Activated naive CD4-positive, alpha-beta T cell treated with anti-CD3 and anti-CD28 coated beads, Interleukin-2, amount 50 U/mL, for 24 hours (primary cell): ENCODE measurements around the gene PTGIS.

ENCODE experiments used
- H3K27ac Mint-ChIP-seq: one replicate; pipeline ENCODE4 v1.8.0; 2021; ENCODE audit warnings: mild to moderate bottlenecking, mixed read lengths
- H3K27me3 Mint-ChIP-seq: one replicate; pipeline ENCODE4 v1.8.0; 2021; ENCODE audit warnings: mixed read lengths
- H3K36me3 Mint-ChIP-seq: one replicate; pipeline ENCODE4 v1.8.0; 2021; ENCODE audit warnings: mixed read lengths
- H3K4me1 Mint-ChIP-seq: one replicate; pipeline ENCODE4 v1.8.0; 2021; ENCODE audit warnings: mixed read lengths
- H3K4me3 Mint-ChIP-seq: one replicate; pipeline ENCODE4 v1.8.0; 2021; ENCODE audit warnings: mild to moderate bottlenecking, mixed read lengths
- H3K9me3 Mint-ChIP-seq: one replicate; pipeline ENCODE4 v1.8.0; 2021; ENCODE audit warnings: mixed read lengths

The PTGIS gene

GRCh38 chr20:49559411-49560081 lies 8.4 kb downstream of the PTGIS start:
- H3K4me3 Mint-ChIP-seq = no peak overlapping the region
- H3K36me3 Mint-ChIP-seq = no peaks in the 10 kb centered on the region
- H3K27me3 Mint-ChIP-seq = peaks cover 27% of the 10 kb centered on the region
- no peak overlapping the region for H3K27ac Mint-ChIP-seq
- no peaks in the 10 kb centered on the region for H3K4me1 Mint-ChIP-seq
- no peaks in the 10 kb centered on the region for H3K9me3 Mint-ChIP-seq

DNA sequence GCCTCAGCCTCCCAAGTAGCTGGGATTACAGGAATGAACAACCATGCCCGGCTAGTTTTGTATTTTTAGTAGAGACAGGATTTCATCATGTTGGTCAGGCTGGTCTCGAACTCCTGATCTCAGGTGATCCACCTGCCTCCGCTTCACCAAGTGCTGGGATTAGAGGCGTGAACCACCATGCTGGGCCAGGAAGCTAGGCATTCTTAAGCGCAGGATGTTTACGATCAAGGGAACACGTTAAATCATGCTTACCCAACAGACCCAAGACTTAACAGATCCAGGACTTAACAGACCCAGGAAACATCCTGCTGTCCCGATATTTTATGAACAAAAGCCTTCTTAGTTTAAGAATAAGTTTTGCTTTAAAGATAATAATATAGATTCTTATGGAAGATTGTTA lies 9.1 kb downstream of the PTGIS start:
- no peaks in the 10 kb centered on the region for H3K9me3 Mint-ChIP-seq
- H3K36me3 Mint-ChIP-seq = no peaks in the 10 kb centered on the region
- H3K27ac Mint-ChIP-seq = no peak overlapping the region
- no peaks in the 10 kb centered on the region for H3K4me1 Mint-ChIP-seq
- H3K27me3 Mint-ChIP-seq = peaks cover 27% of the 10 kb centered on the region
- no peak overlapping the region for H3K4me3 Mint-ChIP-seq

- no peak overlapping the region for H3K4me3 Mint-ChIP-seq
- no peak overlapping the region for H3K27ac Mint-ChIP-seq
- H3K36me3 Mint-ChIP-seq = no peaks in the 10 kb centered on the region
- no peaks in the 10 kb centered on the region for H3K9me3 Mint-ChIP-seq
- H3K4me1 Mint-ChIP-seq = no peaks in the 10 kb centered on the region
- H3K27me3 Mint-ChIP-seq = peaks cover 24% of the 10 kb centered on the region
These were observed 10.5 kb downstream of the PTGIS start for GRCh38 chr20:49557449-49557848.

- H3K36me3 Mint-ChIP-seq = no peaks in the 10 kb centered on the region
- H3K4me1 Mint-ChIP-seq = no peaks in the 10 kb centered on the region
- H3K9me3 Mint-ChIP-seq = no peaks in the 10 kb centered on the region
- H3K27me3 Mint-ChIP-seq = peaks cover 25% of the 10 kb centered on the region
- H3K27ac Mint-ChIP-seq = no peak overlapping the region
- H3K4me3 Mint-ChIP-seq = no peak overlapping the region
These were observed 11.3 kb downstream of the PTGIS start for GRCh38 chr20:49556621-49557020.

DNA sequence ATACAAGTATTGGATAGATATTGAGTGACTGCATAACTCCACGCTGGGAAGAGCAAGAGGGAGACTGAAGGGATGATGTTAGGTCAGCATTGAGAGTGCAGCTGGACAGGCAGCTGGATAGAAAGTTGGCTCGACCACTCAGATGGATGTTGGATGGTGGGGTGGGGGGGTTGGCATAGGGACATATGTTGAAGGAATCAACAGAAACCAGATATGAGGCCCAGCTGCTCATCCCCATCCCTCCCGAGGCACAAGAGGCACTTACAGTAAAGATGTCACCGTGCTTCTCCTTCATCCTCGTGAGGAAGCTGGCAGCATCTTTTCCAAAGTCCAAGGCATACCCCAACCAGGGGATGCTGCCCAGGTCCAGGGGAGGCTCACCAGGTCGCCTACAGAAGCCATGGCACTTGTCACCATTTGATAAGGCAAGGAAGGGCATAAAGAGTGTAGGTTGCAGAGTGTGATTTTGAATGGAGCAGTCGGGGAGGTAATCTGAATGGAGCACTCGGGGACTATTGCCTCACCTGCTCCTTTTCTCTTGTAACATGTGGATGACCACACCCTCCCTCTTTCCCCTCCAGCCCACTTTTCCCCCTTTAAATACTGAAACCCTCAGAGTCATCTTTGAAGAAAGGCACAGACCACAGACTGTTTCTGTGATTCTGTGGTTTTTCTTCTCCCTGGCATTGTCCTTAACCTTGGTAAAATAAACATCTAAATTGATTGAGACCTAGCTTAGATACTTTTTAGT lies 18.0 kb downstream of the PTGIS start:
- Mint-ChIP-seq H3K36me3 (peaks cover 3% of the 10 kb centered on the region), H3K4me3 (no peak overlapping the region), H3K9me3 (no peaks in the 10 kb centered on the region), H3K27me3 (peaks cover 2% of the 10 kb centered on the region), H3K4me1 (no peaks in the 10 kb centered on the region), H3K27ac (no peak overlapping the region)

DNA sequence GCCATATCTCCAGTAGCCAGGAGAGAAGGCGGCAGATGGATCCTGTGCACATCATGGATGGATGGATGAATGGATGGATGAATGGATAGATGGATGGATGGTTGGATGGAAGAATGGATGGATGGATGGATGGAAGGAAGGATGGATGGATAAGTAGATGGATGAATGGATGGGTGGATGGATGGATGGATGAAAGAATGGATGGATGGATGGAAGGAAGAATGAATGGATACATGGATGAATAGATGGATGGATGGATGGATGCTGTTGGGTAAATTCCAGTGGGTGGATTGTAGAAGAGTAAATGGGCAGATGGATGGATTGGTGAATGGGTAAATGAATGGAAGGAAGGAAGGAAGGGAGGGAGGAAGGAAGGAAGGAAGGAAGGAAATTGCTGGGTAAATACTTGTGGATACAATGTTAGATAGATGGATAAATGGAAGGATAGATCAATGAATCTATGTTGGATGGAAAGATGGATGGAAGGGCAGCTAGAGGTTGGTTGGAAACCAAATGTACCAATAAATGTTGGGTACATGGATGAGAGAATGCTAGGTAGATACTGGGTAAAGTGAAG lies 19.5 kb downstream of the PTGIS start:
- no peaks in the 10 kb centered on the region for H3K4me1 Mint-ChIP-seq
- peaks cover 2% of the 10 kb centered on the region for H3K27me3 Mint-ChIP-seq
- peaks cover 3% of the 10 kb centered on the region for H3K36me3 Mint-ChIP-seq
- H3K9me3 Mint-ChIP-seq = no peaks in the 10 kb centered on the region
- no peak overlapping the region for H3K27ac Mint-ChIP-seq
- no peak overlapping the region for H3K4me3 Mint-ChIP-seq

- no peak overlapping the region for H3K27ac Mint-ChIP-seq
- peaks cover 3% of the 10 kb centered on the region for H3K36me3 Mint-ChIP-seq
- H3K4me3 Mint-ChIP-seq = no peak overlapping the region
These were observed 22.4 kb downstream of the PTGIS start for GRCh38 chr20:49545572-49545971.

DNA sequence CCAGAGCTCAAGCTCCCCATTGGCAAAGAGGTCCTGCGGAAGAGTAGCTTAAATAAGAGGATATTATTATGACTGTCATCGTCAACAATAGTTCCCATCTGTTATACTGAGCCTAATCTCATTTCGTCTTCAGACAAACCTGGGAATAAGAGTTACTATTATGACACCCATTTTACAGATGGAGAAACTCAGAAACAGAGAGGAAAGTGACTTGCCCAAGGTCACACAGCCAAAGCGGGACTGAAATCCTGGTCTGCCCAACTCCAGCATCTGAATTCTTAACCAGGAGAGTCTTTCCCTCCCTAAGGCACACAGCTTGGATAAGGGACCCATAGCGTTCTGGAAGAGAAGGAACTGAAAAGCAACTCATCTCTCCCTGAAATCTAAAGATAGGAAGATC lies 23.4 kb downstream of the PTGIS start:
- H3K36me3 Mint-ChIP-seq = peaks cover 3% of the 10 kb centered on the region
- no peak overlapping the region for H3K4me3 Mint-ChIP-seq
- no peaks in the 10 kb centered on the region for H3K27me3 Mint-ChIP-seq
- H3K27ac Mint-ChIP-seq = no peak overlapping the region
- no peaks in the 10 kb centered on the region for H3K4me1 Mint-ChIP-seq
- no peaks in the 10 kb centered on the region for H3K9me3 Mint-ChIP-seq

More at GRCh38 chr20:49545572-49545971, 22.4 kb downstream of the PTGIS start:
- no peaks in the 10 kb centered on the region for H3K9me3 Mint-ChIP-seq
- no peaks in the 10 kb centered on the region for H3K4me1 Mint-ChIP-seq
- H3K27me3 Mint-ChIP-seq = no peaks in the 10 kb centered on the region

GRCh38 chr20:49543858-49544437 lies 24.0 kb downstream of the PTGIS start:
- no peak overlapping the region for H3K4me3 Mint-ChIP-seq
- H3K36me3 Mint-ChIP-seq = peaks cover 3% of the 10 kb centered on the region
- H3K27ac Mint-ChIP-seq = no peak overlapping the region
- no peaks in the 10 kb centered on the region for H3K4me1 Mint-ChIP-seq
- no peaks in the 10 kb centered on the region for H3K9me3 Mint-ChIP-seq
- H3K27me3 Mint-ChIP-seq = peaks cover 1% of the 10 kb centered on the region

DNA sequence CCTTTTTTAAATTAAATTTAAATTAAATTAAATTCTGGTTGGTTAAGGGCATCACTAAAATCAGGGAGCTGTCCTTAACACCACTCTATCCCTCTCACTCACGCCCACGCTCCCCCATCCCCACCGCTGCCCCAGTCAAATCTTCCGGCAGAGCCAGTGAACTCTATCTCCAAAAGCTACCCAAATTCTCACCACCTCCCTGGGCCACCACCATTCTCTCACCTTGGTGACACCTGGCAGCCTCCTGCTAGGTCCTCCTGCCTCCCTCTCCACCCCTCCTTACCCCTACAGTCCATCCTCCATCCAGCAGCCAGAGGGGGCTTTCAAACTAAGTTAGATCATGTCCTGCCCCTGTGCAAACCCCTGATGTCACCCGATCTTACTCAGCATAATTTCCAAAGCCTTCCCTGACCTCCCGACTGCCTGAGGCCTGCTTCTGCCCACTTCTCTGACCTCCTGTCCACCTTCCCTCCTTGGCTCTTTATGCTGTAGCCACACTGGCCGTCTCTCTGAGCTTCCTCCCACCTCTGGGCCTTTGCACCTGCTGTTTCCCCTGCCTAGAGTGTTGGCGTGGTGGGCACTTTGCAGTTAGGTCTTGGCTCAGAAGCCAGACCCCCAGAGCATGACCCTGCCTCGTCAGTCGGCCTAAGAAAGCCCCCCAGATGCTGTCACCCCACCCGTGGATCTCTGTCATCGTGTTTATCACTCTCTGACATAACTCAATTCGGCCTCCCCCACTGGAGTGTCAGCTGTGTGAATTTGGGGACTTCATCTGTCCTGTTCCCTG lies 24.7 kb downstream of the PTGIS start:
- no peaks in the 10 kb centered on the region for H3K4me1 Mint-ChIP-seq
- no peak overlapping the region for H3K4me3 Mint-ChIP-seq
- H3K27ac Mint-ChIP-seq = no peak overlapping the region
- peaks cover 1% of the 10 kb centered on the region for H3K27me3 Mint-ChIP-seq
- H3K36me3 Mint-ChIP-seq = peaks cover 3% of the 10 kb centered on the region
- no peaks in the 10 kb centered on the region for H3K9me3 Mint-ChIP-seq

GRCh38 chr20:49542514-49542991 lies 25.4 kb downstream of the PTGIS start:
- no peak overlapping the region for H3K27ac Mint-ChIP-seq

DNA sequence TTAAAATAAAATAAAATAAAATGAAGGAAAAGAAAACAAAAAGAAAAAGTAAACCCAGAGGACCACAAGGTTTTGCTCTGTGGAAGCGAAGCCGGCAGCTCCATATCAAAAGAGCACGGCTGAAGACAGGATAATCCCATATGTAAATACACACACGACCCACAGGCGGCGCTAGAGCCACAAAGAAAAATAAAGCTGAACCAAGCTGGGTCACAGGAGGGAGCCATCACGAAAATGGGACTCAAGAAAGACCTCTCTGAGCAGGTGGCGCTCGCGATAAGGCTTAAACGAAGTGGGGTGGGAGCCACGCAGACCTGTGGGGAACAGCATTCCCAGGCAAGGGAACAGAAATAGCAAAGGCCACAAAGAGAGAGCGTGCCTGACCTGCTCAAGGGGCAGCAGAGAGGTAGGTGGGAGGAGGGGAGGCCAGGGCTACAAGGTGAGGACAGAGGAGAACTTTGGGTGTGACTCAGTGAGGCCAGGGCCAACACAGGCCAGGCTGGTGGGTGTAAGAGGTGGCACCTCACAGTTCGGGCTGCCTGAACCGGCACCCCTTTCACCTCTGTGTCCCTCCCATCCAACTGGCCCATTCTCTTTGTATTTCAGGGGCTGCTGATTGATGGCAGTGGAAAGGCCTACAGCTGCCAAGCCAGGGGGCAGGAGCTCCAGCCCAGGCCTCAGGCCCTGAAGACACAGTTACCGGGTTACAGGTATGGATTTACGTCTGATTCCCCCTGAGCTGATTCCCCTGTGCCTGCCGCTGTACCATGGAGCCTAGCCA lies 26.0 kb downstream of the PTGIS start:
- Mint-ChIP-seq H3K4me1 (no peaks in the 10 kb centered on the region), H3K27ac (no peak overlapping the region), H3K9me3 (no peaks in the 10 kb centered on the region), H3K4me3 (no peak overlapping the region), H3K27me3 (peaks cover 4% of the 10 kb centered on the region), H3K36me3 (peaks cover 3% of the 10 kb centered on the region)

More at GRCh38 chr20:49542514-49542991, 25.4 kb downstream of the PTGIS start:
- no peak overlapping the region for H3K4me3 Mint-ChIP-seq
- no peaks in the 10 kb centered on the region for H3K9me3 Mint-ChIP-seq
- peaks cover 3% of the 10 kb centered on the region for H3K36me3 Mint-ChIP-seq
- H3K27me3 Mint-ChIP-seq = peaks cover 3% of the 10 kb centered on the region
- no peaks in the 10 kb centered on the region for H3K4me1 Mint-ChIP-seq

DNA sequence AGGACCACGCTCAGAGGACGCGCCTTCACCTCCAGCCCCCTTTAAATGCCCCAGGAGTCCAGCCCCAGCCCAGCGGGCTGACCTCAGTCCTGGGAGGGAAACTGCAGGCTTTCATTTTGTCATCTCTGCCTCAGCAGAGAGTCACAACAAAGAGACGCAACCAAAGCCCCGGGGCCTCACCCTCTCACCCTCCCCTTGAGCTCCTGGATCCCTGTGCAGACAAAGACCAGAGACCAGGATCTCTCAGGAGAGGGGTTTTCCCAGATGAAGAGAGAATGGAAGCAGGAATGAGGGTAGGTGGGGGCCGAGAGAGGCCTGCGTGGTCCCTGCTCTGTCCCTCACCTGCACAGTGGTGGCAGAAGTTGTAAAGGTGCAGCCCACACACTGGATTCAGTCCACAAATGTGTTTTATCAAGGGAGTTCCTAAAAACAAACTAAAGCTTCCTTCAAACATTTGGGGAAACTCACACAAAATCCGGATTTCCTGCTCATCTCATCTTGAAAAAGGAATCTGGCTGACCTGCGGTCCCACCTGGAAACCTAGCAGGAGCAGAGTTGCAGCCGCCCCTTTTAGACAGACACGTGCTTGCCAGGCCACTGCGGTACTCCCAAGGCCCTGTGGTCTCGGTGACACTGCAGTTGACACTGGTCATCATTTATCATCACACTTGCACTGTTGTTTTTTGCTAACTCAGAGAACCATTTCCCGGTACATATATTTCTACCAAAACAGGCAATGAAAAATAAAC lies 27.1 kb downstream of the PTGIS start:
- H3K27ac Mint-ChIP-seq = no peak overlapping the region
- peaks cover 4% of the 10 kb centered on the region for H3K27me3 Mint-ChIP-seq
- H3K36me3 Mint-ChIP-seq = peaks cover 3% of the 10 kb centered on the region
- H3K9me3 Mint-ChIP-seq = no peaks in the 10 kb centered on the region
- H3K4me3 Mint-ChIP-seq = no peak overlapping the region
- no peaks in the 10 kb centered on the region for H3K4me1 Mint-ChIP-seq

- Mint-ChIP-seq H3K36me3 (peaks cover 1% of the 10 kb centered on the region), H3K4me1 (peaks cover 1% of the 10 kb centered on the region), H3K27ac (no peak overlapping the region), H3K27me3 (peaks cover 5% of the 10 kb centered on the region), H3K9me3 (no peaks in the 10 kb centered on the region), H3K4me3 (no peak overlapping the region)
These were observed 27.7 kb downstream of the PTGIS start for GRCh38 chr20:49540232-49540620.
